ENCODE data around the gene TOPAZ1. TPM values are rescaled to one million over a fixed set of nuclear protein-coding genes. Genes with fewer than 3 reads are reported as not detected.
"Not testable (repeated sequence)": the region's sequence is repeated elsewhere in the genome, so short reads cannot be mapped to it uniquely, and the experiment has no call there.

The TOPAZ1 gene
- total RNA-seq, 1 donor from 2014 or later, result not detected

GRCh38 chr3:44329946-44330345 is 88.3 kb downstream of the TOPAZ1 start:
- DNase-seq (ENCODE audit: low spot score), result no peak

GRCh38 chr3:44330444-44330843 is 88.8 kb downstream of the TOPAZ1 start:
- no peak for DNase-seq (ENCODE audit: low spot score)

GRCh38 chr3:44334326-44334725 is 92.6 kb downstream of the TOPAZ1 start:
- DNase-seq (ENCODE audit: low spot score), result no peak

GRCh38 chr3:44337248-44337785 is 95.6 kb downstream of the TOPAZ1 start:
- no peak for DNase-seq (ENCODE audit: low spot score)

- DNase-seq (ENCODE audit: low spot score), result peak; percentile 99
Observed at GRCh38 chr3:44338010-44338827, 96.5 kb downstream of the TOPAZ1 start, which contains the start of gene TCAIM. Gene TCAIM, plus strand, starts transcription at chr3:44338766. Its CDS starts 16,017 bp downstream, at chr3:44354783.

GRCh38 chr3:44338828-44339127 is 97.1 kb downstream of the TOPAZ1 start:
- DNase-seq (ENCODE audit: low spot score), result no peak

GRCh38 chr3:44339181-44340057 is 97.7 kb downstream of the TOPAZ1 start:
- DNase-seq (ENCODE audit: low spot score), result no peak

- DNase-seq (ENCODE audit: low spot score), result no peak
Observed at GRCh38 chr3:44340058-44340395, 98.3 kb downstream of the TOPAZ1 start.

- DNase-seq (ENCODE audit: low spot score), result no peak
Observed at GRCh38 chr3:44342176-44342790, 100.6 kb downstream of the TOPAZ1 start.

GRCh38 chr3:44343421-44343820 is 101.7 kb downstream of the TOPAZ1 start:
- DNase-seq (ENCODE audit: low spot score), result no peak

GRCh38 chr3:44346590-44346989 is 104.9 kb downstream of the TOPAZ1 start:
- not testable (repeated sequence) for DNase-seq (ENCODE audit: low spot score)

- no peak for DNase-seq (ENCODE audit: low spot score)
Observed at GRCh38 chr3:44348993-44349392, 107.3 kb downstream of the TOPAZ1 start.

- DNase-seq (ENCODE audit: low spot score), result no peak
Observed at GRCh38 chr3:44353355-44353924, 111.8 kb downstream of the TOPAZ1 start.

GRCh38 chr3:44355362-44356033 is 113.8 kb downstream of the TOPAZ1 start:
- DNase-seq (ENCODE audit: low spot score), result no peak

GRCh38 chr3:44359146-44359751 is 117.6 kb downstream of the TOPAZ1 start:
- no peak for DNase-seq (ENCODE audit: low spot score)

GRCh38 chr3:44363591-44363990 is 121.9 kb downstream of the TOPAZ1 start:
- DNase-seq (ENCODE audit: low spot score), result no peak

GRCh38 chr3:44365952-44366351 is 124.3 kb downstream of the TOPAZ1 start:
- no peak for DNase-seq (ENCODE audit: low spot score)

GRCh38 chr3:44375450-44375849 is 133.8 kb downstream of the TOPAZ1 start:
- DNase-seq (ENCODE audit: low spot score), result no peak
